EH (cell line): ENCODE results near the gene CIAO2B.
A peak's percentile ranks its signal among the peaks of the same experiment; 100 is the strongest.
"Not testable (repeated sequence)": the region's sequence is repeated elsewhere in the genome, so short reads cannot be mapped to it uniquely, and the experiment has no call there.

Source experiments
- DNase-seq: peaks from one replicate; pipeline ENCODE4 v3.0.0-alpha.2; 2015; ENCODE audit warnings: low read depth

CIAO2B gene

DNA sequence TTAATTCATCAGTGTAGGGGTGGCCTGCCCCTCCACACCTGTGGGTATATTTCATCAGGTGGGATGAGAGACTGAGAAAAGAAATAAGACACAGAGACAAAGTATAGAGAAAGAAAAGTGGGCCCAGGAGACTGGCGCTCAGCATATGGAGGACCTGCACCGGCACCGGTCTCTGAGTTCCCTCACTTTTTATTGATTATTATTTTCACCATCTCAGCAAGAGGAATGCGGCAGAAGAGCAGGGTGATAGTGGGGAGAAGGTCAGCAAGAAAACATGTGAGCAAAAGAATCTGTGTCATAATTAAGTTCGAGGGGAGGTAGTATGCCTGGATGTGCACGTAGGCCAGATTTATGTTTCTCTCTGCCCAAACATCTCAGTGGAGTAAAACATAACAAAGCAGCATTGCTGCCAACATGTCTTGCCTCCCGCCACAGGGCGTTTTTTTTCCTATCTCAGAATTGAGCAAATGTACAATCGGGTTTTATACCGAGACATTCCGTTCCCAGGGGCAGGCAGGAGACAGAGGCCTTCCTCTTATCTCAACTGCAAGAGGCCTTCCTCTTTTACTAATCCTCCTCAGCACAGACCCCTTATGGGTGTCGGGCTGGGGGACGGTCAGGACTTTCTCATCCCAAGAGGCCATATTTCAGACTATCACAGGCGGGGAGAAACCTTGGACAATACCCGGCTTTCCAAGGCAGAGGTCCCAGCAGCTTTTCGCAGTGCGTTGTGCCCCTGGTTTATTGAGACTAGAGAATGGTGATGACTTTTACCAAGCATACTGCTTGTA lies 21.4 kb upstream of the CIAO2B start:
- not testable (repeated sequence) for DNase-seq

DNA sequence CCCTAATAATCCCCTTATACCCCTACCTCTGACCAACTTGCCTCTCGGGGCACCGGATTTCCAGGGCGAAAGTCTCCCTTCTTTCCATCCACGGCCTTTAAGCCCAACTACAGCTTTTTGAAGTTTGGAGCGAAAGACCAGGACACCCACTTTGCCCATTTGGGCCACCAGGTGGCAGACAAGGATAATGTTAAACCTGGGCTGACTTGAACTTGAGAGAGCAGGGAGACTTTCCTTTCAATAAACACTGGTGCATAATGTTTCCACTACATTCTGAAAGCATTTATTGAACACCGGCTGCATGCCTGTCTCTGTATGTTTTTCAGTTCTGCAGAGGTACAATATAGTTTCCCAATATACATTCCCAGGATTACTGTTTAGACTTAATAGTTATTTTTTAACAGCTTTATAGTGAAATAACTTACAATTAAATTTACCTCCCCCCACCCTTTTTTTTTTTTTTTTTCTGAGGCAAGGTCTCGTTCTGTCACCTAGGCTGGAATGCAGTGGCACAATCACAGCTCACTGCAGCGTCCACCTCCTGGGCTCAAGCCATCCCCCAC lies 20.0 kb upstream of the CIAO2B start:
- DNase-seq = peak; percentile 77

DNA sequence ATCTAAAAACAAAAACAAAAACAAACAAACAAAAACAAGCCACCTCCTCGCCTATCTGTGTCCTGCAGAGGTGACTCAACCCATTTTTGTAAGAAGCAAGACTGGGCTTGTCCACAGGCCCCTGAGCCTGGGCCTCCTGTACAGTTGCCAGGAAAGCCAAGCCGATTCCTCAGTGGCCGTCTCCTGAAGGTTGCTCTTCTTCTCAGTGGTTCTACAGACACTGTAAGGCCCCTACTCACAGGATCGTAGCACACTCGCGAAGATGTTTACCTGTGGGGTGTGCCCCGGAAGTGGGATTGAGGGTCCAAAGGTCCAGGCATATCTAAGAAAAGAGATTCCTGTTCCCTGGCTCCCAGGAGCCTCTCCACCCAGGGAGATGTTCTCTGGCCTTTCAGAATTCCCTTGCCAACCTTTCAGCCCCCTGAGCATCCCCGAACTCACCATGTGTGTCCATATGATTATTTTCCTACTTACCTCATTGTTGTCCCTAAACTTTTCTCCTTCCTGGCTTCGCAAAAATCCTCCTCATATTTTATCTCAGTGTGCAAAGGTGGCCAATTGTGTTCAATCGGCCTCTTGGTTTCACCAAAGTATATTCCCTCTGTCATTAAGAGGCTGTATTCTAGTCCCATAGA lies 19.4 kb upstream of the CIAO2B start:
- DNase-seq = no peak

DNA sequence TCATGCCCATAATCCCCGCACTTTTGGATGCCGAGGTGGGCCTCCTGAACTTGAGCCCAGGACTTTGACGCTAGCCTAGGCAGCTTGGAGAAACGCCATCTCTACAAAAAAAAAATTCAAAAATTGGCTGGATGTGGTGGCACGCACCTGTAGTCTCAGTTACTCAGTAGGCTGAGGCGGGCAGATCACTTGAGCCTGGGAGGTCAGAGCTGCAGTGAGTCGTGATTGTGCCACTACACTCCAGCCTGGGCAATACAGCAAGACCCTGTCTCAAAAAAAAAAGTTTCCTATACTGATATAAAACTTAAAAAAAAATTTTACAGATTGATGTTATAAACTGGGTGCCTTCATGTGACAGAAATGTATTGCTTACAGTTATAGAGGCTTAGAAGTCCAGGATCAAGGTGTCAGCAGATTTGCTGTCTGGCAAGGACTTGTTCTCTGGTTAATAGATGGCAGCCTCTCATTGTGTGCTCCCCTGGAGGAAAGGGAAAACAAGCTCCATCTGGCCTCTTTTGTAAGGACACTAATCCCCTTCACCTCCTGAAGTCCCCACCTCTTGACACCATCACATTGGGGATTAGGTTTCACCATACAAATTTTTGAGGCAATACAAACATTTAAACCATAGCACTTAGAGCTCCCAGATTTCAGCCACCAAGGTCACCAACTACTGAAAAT lies 18.4 kb upstream of the CIAO2B start:
- no peak for DNase-seq

DNA sequence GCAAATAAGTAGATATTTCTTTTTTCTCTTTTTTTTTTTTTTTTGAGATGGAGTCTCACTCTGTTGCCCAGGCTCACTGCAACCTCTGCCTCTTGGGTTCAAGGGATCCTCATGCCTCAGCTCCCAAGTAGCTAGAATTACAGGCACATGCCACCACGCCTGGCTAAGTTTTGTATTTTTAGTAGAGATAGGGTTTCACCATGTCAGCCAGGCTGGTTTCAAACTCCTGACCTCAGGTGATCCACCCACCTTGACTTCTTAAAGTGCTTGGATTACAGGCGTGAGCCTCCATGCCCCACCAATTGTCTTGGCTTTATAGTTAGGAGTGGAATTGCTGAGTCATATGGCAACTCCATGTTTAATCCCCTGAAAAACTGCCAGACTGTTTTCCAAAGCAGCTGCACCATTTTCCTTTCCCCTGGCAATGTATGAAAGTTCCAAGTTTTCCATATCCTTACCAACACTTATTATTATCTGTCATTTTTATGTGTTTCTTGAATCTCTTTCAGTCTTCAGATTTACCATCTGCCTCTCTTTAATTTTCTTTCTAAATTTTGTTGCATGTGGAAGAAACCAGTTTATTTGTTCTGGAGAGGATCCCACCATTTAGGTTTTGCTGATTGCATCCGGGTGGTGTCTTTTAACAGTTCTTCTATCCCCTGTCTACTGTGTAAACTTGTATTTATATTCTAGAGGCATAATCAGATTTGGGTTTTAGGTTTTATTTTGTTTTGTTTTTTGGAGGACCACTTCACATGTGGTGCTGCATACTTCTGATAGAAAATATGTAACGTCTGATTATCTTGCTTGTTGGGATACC lies 17.0 kb upstream of the CIAO2B start:
- DNase-seq = no peak

DNA sequence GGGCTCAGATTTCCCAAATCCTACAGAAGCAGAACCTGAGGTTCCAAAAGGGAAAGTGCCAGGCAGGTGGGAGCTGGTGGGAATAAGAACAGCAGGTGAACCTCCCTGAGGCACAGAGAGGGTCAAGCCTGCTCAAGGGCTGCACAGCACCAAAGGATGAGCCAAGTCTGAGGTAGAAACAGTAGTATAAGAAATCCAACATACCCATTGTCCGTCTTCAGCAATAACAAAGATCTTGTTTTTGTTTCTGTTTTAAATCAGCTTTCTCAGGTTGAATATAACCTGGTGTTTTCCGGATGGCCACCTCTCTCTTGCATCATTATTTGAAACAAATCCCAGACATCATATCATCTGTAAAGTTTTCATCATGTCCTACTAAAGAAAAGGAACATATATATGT lies 16.2 kb upstream of the CIAO2B start:
- no peak for DNase-seq

DNA sequence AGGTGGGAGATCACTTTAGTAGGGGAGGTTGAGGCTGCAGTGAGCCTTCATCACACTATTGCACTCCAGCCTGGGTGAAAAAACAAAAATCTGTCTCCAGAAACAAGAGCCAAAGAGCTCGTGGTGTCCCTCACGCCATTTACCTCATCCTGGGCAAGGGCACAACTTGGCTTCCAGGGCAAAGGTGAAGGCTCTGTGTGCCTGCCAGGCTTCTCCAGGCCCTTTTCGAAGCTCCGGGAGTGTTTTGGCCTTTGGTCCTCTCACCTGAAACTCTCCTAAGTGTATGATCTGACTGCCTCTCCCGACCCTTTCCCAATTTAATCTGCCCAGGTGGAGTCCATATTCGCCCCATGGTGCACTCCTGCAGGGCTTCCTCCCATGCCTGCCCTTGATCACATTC lies 15.3 kb upstream of the CIAO2B start:
- no peak for DNase-seq

DNA sequence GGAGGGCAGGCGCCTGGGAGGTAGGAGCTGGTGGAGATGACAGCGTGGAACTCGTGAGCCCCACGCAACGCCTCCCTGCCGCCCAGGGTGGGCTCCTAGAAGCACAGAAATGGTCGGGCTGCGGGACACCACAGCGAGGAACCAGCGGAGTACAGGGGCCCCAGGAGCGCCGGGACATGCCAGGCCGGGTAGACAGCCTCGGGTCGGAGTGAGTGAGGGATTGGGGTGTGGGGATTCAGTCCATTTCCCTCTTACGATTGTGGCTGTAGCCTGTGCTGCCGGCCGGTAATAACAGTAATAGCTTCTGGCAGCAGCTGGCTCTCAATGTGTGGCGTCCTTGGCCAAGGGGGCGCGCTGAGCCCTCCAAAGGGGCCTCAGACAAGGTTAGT lies 14.6 kb upstream of the CIAO2B start:
- no peak for DNase-seq

DNA sequence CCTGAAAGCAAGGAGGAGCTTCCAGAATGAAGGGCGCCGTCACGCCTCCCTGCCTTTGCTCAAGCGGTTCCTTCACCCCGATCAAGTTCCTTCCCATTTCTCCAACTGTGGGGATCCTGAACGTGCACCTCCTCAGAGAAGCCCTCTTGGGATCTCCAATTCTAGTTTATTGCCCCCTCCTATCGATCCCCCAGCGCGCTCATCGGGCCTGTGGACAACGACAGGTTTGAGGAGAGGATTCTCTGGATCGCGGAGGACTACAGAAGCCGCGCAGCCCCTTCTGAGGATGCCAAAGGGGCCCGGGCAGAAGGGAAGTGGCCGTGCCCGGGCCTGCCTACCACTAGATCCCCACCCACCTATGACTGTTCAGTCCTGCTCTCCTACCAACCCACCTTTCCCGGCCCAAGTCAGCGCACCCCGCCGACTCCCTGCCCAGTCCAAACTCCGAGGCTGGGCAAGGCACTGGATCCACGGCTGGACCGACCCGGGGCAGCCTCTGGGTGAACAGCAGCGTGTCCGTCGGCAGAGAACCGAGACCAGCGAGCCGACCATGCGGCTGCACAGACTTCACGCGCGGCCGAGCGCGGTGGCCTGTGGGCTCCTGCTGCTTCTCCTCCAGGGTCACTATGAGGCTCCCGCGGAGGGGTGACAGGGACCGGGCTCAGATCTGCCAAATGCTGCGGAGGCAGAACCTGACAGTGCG lies 14.1 kb upstream of the CIAO2B start:
- DNase-seq = peak; percentile 28

DNA sequence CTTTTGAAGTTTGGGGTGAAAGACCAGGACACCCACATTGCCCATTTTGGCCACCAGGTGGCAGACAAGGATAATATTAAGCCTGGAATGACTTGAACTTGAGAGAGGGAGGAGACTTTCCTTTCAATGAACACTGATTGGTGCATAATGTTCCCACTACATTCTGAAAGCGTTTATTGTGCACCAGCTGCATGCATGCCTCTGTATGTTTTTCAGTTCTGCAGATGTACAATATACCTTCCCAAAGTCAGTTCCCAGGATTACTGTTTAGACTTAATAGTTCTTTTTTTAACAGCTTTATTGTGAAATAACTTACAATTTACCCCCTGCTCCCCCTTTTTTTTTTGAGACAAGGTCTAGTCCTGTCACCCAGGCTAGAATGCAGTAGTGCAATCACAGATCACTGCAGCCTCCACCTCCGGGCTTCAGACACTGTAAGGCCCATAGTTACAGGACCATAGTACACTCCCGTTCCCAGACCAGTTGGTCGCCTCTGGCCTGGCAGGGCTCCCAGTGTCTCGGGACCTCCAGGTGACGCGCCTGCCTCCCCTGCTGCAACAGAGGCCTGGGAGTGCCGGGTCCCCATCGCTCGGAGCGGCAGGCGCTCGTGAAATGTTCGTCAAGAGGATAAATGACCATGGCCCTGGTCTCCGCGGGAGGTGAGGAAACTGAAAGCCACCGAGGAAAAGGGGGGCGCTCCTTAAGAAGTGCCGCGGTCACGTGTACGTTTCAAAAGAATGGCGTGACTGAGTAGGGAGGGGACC lies 13.3 kb upstream of the CIAO2B start:
- peak; percentile 84 for DNase-seq

DNA sequence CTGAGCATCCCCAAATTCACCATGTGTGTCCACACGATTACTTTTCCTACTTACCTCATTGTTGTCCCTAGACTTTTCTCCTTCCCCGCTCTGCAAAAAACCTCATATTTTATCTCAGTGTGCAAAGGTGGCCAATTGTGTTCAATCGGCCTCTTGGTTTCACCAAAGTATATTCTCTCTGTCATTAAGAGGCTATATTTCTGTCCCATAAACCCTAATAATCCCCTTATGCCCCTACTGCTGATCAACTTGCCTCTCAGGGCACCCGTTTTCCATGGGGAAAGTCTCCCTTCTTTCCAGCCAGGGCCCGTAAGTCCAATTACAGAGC lies 12.7 kb upstream of the CIAO2B start:
- no peak for DNase-seq

DNA sequence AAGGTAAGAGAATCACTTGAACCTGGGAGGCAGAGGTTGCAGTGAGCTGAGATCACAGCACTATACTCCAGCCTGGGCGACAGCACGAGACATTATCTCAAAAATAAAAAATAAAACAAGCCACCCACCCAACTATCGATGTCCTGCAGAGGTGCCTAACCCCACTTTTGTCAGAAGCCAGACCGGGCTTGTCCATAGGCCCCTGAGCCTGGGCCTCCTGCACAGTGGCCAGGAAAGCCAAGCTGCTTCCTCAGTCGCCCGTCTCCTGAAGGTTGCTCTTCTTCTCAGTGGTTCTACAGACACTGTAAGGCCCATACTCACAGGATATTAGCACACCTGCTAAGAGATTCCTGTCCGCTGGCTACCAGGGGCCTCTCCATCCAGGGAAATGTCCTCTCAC lies 12.3 kb upstream of the CIAO2B start:
- DNase-seq = no peak

DNA sequence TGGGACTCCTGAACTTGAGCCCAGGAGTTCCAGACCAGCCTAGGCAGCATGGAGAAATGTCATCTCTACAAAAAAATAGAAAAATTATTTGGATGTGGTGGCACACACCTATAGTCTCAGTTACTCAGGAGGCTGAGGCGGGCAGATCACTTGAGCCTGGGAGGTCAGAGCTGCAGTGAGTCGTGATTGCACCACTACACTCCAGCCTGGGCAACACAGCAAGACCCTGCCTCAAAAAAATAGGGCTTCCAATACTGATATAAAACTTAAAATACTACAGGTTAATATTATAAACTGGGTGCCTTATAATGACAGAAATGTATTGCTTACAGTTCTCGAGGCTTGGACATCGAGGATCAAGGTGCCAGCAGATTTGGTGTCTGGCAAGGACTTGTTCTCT lies 11.7 kb upstream of the CIAO2B start:
- no peak for DNase-seq

DNA sequence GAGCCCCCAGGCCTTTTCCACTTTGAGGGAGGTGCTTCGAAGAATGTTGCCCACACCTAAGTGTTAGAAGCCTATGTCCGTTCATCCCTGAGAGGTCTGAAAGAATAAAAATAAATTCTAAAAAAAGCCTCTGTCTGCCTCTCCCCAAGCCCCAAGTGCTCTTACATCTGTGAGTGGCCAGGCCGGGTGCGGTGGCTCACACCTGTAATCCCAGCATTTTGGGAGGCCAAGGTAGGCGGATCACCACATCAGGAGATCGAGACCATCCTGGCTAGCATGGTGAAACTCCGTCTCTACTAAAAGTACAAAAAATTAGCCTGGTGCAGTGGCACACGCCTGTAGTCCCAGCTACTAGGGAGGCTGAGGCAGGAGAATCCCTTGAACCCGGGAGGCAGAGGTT lies 10.8 kb upstream of the CIAO2B start:
- DNase-seq = not testable (repeated sequence)

DNA sequence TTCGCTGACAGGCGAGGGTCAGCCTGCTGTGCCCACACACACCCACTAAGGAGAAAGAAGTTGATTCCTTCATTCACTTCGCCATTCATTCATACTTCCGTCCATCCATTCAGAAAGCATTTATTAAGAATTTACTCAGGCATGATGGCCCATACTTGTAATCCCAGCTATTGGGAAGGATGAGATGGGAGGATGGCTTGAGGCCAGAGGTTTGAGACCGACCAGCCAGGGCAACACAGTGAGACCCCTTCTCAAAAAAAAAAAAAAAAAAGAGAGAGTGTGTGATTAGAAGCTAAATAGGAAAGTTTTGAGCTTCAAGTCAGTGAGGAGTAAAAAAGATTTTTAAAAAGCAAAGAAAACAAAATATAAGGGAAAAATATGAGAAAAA lies 9.8 kb upstream of the CIAO2B start:
- no peak for DNase-seq

DNA sequence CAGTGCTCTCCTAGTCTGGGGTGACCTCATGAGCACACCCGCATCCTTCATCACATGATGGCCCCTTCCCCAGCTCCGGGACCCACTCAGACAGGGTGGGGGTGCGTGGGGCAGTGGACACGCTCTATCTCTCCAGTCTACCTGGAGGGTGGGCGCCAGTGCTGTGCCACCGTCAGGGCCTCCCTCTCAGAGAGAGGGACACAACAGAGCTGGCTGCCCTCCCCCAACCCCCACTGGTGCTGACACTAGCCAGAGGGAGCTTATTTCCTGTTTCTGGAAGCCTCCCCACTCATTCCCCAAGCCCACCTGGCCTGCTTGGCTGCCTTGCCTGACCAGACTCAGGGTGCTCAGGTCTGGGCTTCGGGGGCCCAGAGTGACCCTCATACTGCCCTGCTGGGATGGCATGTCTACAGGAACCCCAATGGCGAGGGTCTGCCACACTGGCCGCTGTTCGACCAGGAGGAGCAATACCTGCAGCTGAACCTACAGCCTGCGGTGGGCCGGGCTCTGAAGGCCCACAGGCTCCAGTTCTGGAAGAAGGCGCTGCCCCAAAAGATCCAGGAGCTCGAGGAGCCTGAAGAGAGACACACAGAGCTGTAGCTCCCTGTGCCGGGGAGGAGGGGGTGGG lies 9.3 kb upstream of the CIAO2B start:
- no peak for DNase-seq

DNA sequence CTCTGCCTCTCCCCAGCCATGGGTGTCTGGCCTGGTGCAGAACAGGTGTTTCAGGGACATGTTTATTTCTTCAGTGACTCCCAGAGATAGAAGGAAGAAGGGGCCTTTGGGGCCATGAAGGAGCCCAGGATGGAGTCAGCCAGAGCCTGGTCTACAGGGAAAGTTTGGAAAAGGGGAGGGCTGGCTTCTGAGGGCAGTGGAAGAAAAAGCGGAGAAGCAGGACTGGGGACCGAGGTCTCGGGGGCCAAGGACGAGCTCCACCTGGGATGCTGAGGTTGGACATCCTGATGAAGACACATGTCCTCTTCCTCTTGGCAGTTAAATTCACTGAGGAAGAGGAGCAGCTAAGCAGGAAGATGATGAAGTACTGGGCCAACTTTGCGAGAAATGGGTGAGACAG lies 8.8 kb upstream of the CIAO2B start:
- DNase-seq = no peak

DNA sequence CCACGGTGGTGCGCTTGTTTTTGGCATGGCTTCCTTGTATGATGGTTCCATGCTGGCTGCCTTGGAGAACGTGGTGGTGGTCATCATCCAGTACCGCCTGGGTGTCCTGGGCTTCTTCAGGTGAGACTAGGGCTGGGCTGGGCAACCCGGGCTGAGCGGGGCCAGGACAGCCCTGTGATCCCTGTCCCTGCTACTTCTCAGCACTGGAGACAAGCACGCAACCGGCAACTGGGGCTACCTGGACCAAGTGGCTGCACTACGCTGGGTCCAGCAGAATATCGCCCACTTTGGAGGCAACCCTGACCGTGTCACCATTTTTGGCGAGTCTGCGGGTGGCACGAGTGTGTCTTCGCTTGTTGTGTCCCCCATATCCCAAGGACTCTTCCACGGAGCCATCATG lies 6.0 kb upstream of the CIAO2B start:
- no peak for DNase-seq

DNA sequence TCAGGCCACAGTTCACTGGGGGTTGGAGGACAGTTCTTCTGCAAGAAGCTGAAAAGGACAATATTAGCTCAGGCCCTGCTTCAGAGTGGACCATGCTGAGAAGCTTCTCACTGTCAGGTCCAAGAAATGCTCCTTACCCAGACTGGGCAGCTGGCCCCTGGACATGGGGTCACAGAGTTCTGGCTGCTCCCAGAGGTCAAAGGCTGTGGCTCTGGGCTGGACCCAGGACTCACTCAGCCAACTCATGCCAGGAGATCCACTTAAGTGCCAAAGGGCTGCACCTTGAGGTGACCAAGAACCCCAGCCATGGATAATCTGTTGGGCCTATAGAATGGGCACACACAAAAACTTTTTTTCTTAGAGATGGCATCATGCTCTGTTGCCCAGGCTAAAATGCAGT lies 5.2 kb upstream of the CIAO2B start:
- no peak for DNase-seq

DNA sequence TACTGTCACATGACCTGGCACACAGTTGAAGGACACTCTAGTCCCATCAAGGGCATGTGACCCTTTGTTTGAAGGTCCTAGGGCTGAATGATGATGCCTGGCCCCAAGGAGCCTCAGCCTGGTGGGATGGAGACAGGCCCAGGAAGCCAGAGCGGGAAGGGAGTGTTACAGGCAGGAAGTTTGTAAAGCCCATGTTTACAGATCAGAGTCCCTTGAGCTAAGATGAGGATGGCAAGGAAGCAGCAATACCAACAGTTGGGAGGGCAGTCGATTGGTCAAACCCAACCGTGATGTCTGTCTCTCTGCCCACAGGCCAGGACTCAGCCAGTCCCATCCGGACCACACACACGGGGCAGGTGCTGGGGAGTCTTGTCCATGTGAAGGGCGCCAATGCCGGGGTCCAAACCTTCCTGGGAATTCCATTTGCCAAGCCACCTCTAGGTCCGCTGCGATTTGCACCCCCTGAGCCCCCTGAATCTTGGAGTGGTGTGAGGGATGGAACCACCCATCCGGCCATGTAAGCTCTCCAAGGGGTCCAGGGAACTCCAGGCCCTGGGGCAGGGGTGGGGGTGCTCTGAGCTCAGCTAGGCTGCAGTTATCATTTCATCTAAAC lies 3.6 kb upstream of the CIAO2B start:
- no peak for DNase-seq
